Panc1 (cell line): ENCODE measurements around the gene OR6C1. TPM values are rescaled to one million over a fixed set of nuclear protein-coding genes. Genes with fewer than 3 reads are reported as not detected.

Experiments
- ATAC-seq: fragments of 200-7000 bp; cut with Tn5 transposase; 2 replicates; pipeline ENCODE4 v1.9.1; 2020; ENCODE audit warnings: mild to moderate bottlenecking, moderate library complexity
- BruUV-seq: library from RNA; stranded (reverse); fragments of 400-500 nt; replicated peaks from 2 replicates; lab custom pipeline; 2021; lab: Mats Ljungman, UMichigan
- CTCF ChIA-PET: fragments of 300-600 bp; sonication (Branson Sonifier 250); formaldehyde crosslinking; loops from one replicate; lab custom pipeline; 2022; ENCODE audit warnings: antibody characterized with exemption; lab: Charles Lee
- POLR2A ChIA-PET: fragments of 300-600 bp; sonication (Branson Sonifier 250); formaldehyde crosslinking; loops from one replicate; lab custom pipeline; 2022; ENCODE audit warnings: antibody characterized with exemption; lab: Charles Lee
- DNase-seq: peaks from one replicate; pipeline ENCODE4 v3.0.0-alpha.2; 2010; ENCODE audit warnings: low read depth, low spot score
- H3K27ac ChIP-seq: 2 replicates; pipeline ENCODE4 v1.5.1; 2011; ENCODE audit warnings: mild to moderate bottlenecking, low read length, inconsistent platforms
- H3K27me3 ChIP-seq: fragments of 200-500 bp; sonication (Bioruptor generic); 2 replicates; pipeline ENCODE4 v1.6.0; 2014; ENCODE audit warnings: low read length, inconsistent platforms; ENCODE audit not compliant: control insufficient read depth, insufficient read depth
- H3K36me3 ChIP-seq: fragments of 200-500 bp; sonication (Bioruptor generic); 2 replicates; pipeline ENCODE4 v1.5.1; 2014; ENCODE audit warnings: inconsistent platforms, mild to moderate bottlenecking, low read length, moderate library complexity; ENCODE audit not compliant: control insufficient read depth, insufficient read depth
- H3K4me1 ChIP-seq: 2 replicates; pipeline ENCODE4 v1.5.1; 2011; ENCODE audit warnings: inconsistent platforms, mild to moderate bottlenecking, low read length, moderate library complexity; ENCODE audit not compliant: control insufficient read depth, insufficient read depth
- H3K4me3 ChIP-seq, 2 experiments: 2 replicates each; pipeline ENCODE4 v1.5.1; 2011 to 2012; ENCODE audit warnings: low read depth in 2 of 2, low read length in 2 of 2, mild to moderate bottlenecking in 2 of 2, inconsistent platforms in 1 of 2, moderate library complexity in 1 of 2
- H3K9me3 ChIP-seq: fragments of 200-500 bp; sonication (Bioruptor generic); 2 replicates; pipeline ENCODE4 v1.5.1; 2014; ENCODE audit warnings: low read depth, mild to moderate bottlenecking, inconsistent platforms, low read length, moderate library complexity; ENCODE audit not compliant: control insufficient read depth, insufficient read depth
- CTCF ChIP-seq: fragments of 450-650 bp; IDR thresholded peaks from 2 replicates; pipeline ENCODE4 v1.5.1; 2017; ENCODE audit warnings: mild to moderate bottlenecking
- POLR2AphosphoS5 ChIP-seq: IDR thresholded peaks from 2 replicates; pipeline ENCODE4 v1.6.1; 2012; ENCODE audit warnings: mild to moderate bottlenecking, low read depth, low read length, moderate library complexity
- REST ChIP-seq, 2 experiments: IDR thresholded peaks; 2 replicates each; pipeline ENCODE4 v1.6.1; 2011 to 2012; ENCODE audit warnings: low read depth in 2 of 2, control low read depth in 1 of 2, low read length in 1 of 2, mild to moderate bottlenecking in 1 of 2, moderate library complexity in 1 of 2; ENCODE audit not compliant: insufficient read depth in 1 of 2
- SIN3A ChIP-seq: IDR thresholded peaks from 2 replicates; pipeline ENCODE4 v1.6.1; 2012; ENCODE audit warnings: low read depth, mild to moderate bottlenecking, low read length, moderate library complexity, borderline replicate concordance; ENCODE audit not compliant: insufficient read depth
- TCF7L2 ChIP-seq: IDR thresholded peaks from 2 replicates; pipeline ENCODE4 v1.6.1; 2011; ENCODE audit warnings: mild to moderate bottlenecking, low read depth, low read length, inconsistent platforms
- in situ Hi-C: cut with HindIII; loops from 2 replicates; pipeline ENCODE4 v1.10.0; 2016; ENCODE audit warnings: low sequenced_read_pairs, low pct_unique_long_range_greater_than_20kb
- intact Hi-C: fragments of 100-400 bp; cut with micrococcal nuclease; formaldehyde crosslinking; loops from one replicate; pipeline ENCODE4 v1.10.0; 2022; ENCODE audit not compliant: unreplicated experiment
- total RNA-seq: library from RNA; stranded (reverse); gene quantifications from one replicate; pipeline ENCODE4 v1.2.1, GENCODE V29; 2021; ENCODE audit not compliant: unreplicated experiment

OR6C1 gene
- total RNA-seq, 1 experiment from 2014 or later, result not detected

GRCh38 chr12:55365086-55365485 lies 50.9 kb downstream of the OR6C1 start:
- Histone ChIP-seq H3K9me3 (no peaks in the 10 kb centered on the region), H3K4me3 (no peak overlapping the region), H3K27ac (no peak overlapping the region), H3K27me3 (no peaks in the 10 kb centered on the region), H3K36me3 (no peaks in the 10 kb centered on the region), H3K4me1 (no peaks in the 10 kb centered on the region)
- DNase-seq (no peak), ATAC-seq (no peak)
- ChIA-PET POLR2A (no interaction called here), CTCF (no interaction called here)
- TF ChIP-seq REST (IDR thresholded peaks at IDR 0.05; ENCODE audit: insufficient read depth in 1 of 2, low read depth in 2 of 2, low read length in 1 of 2) (no peak), POLR2AphosphoS5 (no peak), SIN3A (no peak), CTCF (no peak), TCF7L2 (no peak)
- BruUV-seq, result no TSS peak
- in situ Hi-C loops (no loop called here), intact Hi-C loops (no loop called here)

Other genes with a start within 250 kb of the OR6C1 start
- gene OR9K2, start 187.9 kb upstream of the OR6C1 start, total RNA-seq, result not detected
- gene OR10A7, start 93.3 kb upstream of the OR6C1 start, total RNA-seq, result not detected
- gene OR6C74, start 69.7 kb upstream of the OR6C1 start, total RNA-seq, result not detected
- gene OR6C6, start 17.8 kb upstream of the OR6C1 start, total RNA-seq, result not detected
- not detected for gene OR6C3, start 16.4 kb downstream of the OR6C1 start, total RNA-seq
- gene OR6C75, start 48.6 kb downstream of the OR6C1 start, total RNA-seq, result not detected
- not detected for gene OR6C65, start 86.2 kb downstream of the OR6C1 start, total RNA-seq
- not detected for gene OR6C76, start 111.9 kb downstream of the OR6C1 start, total RNA-seq
- not detected for gene OR6C2, start 129.7 kb downstream of the OR6C1 start, total RNA-seq
- not detected for gene OR6C70, start 155.8 kb downstream of the OR6C1 start, total RNA-seq
- not detected for gene OR6C68, start 178.0 kb downstream of the OR6C1 start, total RNA-seq
- not detected for gene OR6C4, start 235.3 kb downstream of the OR6C1 start, total RNA-seq